CMK (cell line): ENCODE measurements around the gene SH3PXD2B.
"Not testable (repeated sequence)": the region's sequence is repeated elsewhere in the genome, so short reads cannot be mapped to it uniquely, and the experiment has no call there.

ENCODE experiments used
- DNase-seq: peaks from one replicate; pipeline ENCODE4 v3.0.0-alpha.2; 2010; ENCODE audit warnings: low read depth

Gene SH3PXD2B

GRCh38 chr5:172365948-172366608 lies 88.2 kb downstream of the SH3PXD2B start:
- DNase-seq: no peak

GRCh38 chr5:172364773-172365172 lies 89.6 kb downstream of the SH3PXD2B start:
- no peak for DNase-seq

GRCh38 chr5:172362755-172363154 lies 91.6 kb downstream of the SH3PXD2B start:
- DNase-seq: no peak

GRCh38 chr5:172361566-172362238 lies 92.6 kb downstream of the SH3PXD2B start:
- DNase-seq: no peak

- DNase-seq: no peak
These were observed 96.0 kb downstream of the SH3PXD2B start for GRCh38 chr5:172358345-172358744.

GRCh38 chr5:172356527-172356926 lies 97.8 kb downstream of the SH3PXD2B start:
- DNase-seq: no peak

GRCh38 chr5:172356047-172356446 lies 98.3 kb downstream of the SH3PXD2B start:
- no peak for DNase-seq

GRCh38 chr5:172353846-172354245 lies 100.5 kb downstream of the SH3PXD2B start:
- no peak for DNase-seq

- DNase-seq: peak; percentile 27
These were observed 101.0 kb downstream of the SH3PXD2B start for GRCh38 chr5:172353271-172353812.

- DNase-seq: not testable (repeated sequence)
These were observed 101.8 kb downstream of the SH3PXD2B start for GRCh38 chr5:172352526-172352925.

GRCh38 chr5:172351240-172351778 lies 103.0 kb downstream of the SH3PXD2B start:
- DNase-seq: no peak

- no peak for DNase-seq
These were observed 103.8 kb downstream of the SH3PXD2B start for GRCh38 chr5:172350212-172351181.

GRCh38 chr5:172348733-172349132 lies 105.6 kb downstream of the SH3PXD2B start:
- not testable (repeated sequence) for DNase-seq

GRCh38 chr5:172348084-172348483 lies 106.2 kb downstream of the SH3PXD2B start:
- no peak for DNase-seq

GRCh38 chr5:172347496-172348052 lies 106.8 kb downstream of the SH3PXD2B start:
- no peak for DNase-seq

GRCh38 chr5:172345881-172346280 lies 108.4 kb downstream of the SH3PXD2B start:
- DNase-seq: no peak

GRCh38 chr5:172344855-172345409 lies 109.4 kb downstream of the SH3PXD2B start:
- DNase-seq: no peak

GRCh38 chr5:172343741-172344140 lies 110.6 kb downstream of the SH3PXD2B start:
- DNase-seq: no peak

GRCh38 chr5:172342918-172343317 lies 111.4 kb downstream of the SH3PXD2B start:
- no peak for DNase-seq

- no peak for DNase-seq
These were observed 114.8 kb downstream of the SH3PXD2B start for GRCh38 chr5:172339264-172340180.
